ENCODE results near the gene TLL1.

The TLL1 gene

GRCh38 chr4:166034965-166035364 lies 161.9 kb downstream of the TLL1 start:
- TF ChIP-seq CTCF (IDR thresholded peaks at IDR 0.05) = no peak

- no peak for TF ChIP-seq CTCF (IDR thresholded peaks at IDR 0.05)
Measured at GRCh38 chr4:166039822-166040221, 166.8 kb downstream of the TLL1 start.

GRCh38 chr4:166042510-166043055 lies 169.5 kb downstream of the TLL1 start:
- no peak for TF ChIP-seq CTCF (IDR thresholded peaks at IDR 0.05)

- no peak for TF ChIP-seq CTCF (IDR thresholded peaks at IDR 0.05)
Measured at GRCh38 chr4:166043801-166044200, 170.8 kb downstream of the TLL1 start.

- no peak for TF ChIP-seq CTCF (IDR thresholded peaks at IDR 0.05)
Measured at GRCh38 chr4:166044871-166045270, 171.8 kb downstream of the TLL1 start.

GRCh38 chr4:166045457-166045856 lies 172.4 kb downstream of the TLL1 start:
- TF ChIP-seq CTCF (IDR thresholded peaks at IDR 0.05) = no peak

GRCh38 chr4:166049036-166049435 lies 176.0 kb downstream of the TLL1 start:
- TF ChIP-seq CTCF (IDR thresholded peaks at IDR 0.05) = no peak

GRCh38 chr4:166064721-166065120 lies 191.7 kb downstream of the TLL1 start:
- TF ChIP-seq CTCF (IDR thresholded peaks at IDR 0.05) = no peak
